ENCODE data around the gene NBL1.

DNA sequence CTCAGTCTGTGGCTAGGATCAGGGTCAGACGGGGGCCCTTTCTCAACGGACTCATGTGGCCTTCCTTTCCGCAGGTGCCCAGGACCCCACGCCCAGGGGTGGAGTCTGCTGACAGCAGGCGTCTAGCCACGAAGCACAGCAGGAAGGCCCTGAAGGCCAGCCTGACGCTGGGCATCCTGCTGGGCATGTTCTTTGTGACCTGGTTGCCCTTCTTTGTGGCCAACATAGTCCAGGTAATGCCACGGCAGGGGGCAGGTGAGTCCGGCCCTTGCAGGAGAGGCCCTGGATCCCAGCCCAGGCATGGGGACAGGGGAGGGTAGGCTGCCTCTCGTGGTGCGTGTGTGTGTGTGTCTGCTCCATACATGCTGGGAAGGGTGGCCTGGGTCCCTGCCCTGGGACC is 34.4 kb downstream of the NBL1 start:
- no peak for TF ChIP-seq EZH2 (IDR thresholded peaks at IDR 0.05; ENCODE audit: low read depth)
- no peak for TF ChIP-seq CTCF (conservative IDR thresholded peaks at IDR 0.05)

All from PC-9 (cell line).